GM18526 (cell line): ENCODE results near the gene ERMARD.

Experiments
- POLR2A ChIP-seq: IDR thresholded peaks from 3 replicates; pipeline ENCODE4 v1.6.1; 2011; ENCODE audit not compliant: insufficient read length; ENCODE audit errors: extremely low read depth

The ERMARD gene

DNA sequence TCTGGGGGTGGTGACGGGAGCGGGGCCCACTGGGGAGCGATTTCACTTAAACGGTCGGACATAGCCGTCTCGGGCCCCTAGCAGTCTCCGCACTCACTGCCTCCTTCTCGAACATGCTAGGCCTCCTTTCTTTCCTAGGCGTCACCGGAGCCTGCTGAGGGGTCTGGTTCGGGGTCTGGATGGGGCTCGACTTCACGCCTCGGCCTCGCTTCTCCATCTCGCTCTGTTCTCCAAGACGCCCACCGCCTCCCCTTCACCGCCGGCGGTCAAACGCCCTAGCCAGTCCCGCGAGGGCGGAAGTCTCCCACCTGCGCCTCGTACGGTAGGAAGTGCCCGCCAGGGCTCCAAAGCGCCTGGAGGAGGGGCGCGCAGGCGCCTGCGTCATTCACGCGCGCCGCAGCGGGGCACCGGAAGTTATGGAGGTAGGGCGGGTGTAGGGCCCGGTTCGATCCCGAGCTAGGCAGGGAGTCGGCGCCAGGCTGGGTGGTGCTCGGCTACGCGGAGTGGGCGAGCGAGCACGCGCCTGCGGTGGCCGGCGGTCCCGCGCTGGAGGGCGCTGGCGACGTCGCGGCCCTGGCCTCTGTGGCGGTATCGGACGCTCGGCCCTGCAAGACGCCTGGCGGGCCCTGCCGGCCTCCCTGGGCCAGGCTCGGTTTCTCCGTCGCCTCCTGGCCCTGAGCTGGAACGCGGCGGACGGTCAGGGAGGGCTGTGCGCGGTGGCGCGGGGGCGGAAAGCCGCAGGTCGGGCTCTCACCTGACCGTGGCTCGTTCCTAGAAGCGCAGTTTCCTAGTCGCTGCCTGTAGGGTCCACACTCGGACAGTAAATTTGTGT, at the start of gene ERMARD, which contains the start of gene DYNLT2:
Gene ERMARD, plus strand, starts transcription at position 381 of the 832 bp plus-strand sequence. Its CDS starts 36 bp downstream, at position 417.
Gene DYNLT2, minus strand, starts transcription at position 331 of the 832 bp plus-strand sequence. Its CDS starts 114 bp downstream, at position 217.
- peak; percentile 93 for TF ChIP-seq POLR2A

DNA sequence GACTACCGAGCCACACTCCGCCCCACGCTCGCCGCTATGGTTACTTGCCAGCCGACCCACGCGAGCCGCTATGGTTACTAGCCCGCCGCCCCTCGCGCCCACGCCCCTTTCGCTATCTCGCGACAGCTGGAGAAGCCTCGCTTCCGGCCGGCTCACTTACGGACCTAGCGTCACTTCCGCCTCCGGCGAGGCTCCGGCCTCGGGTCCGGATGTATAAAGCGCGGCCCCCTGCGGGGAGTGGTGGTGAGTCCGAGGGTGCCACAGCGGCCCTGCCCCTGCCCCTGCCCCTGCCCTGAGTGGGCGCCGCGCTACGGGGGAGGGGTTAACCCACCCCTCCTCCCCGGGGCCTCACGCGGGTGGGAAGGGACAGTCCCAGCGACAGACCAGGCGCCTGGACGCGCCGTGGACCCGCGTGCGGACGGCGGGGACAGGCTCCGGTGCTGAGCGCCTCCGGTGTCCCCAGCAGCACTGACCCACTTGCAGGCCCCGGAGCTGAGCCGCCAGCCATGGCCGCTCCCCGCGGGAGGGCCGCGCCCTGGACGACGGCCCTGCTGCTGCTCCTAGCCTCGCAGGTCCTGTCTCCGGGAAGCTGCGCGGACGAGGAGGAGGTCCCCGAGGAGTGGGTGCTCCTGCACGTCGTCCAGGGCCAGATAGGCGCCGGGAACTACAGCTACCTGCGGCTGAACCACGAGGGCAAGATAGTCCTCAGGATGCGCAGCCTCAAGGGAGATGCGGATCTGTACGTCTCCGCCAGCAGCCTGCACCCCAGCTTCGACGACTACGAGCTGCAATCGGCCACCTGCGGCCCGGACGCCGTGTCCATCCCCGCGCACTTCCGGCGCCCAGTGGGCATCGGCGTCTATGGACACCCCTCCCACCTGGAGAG, 49.2 kb upstream of the ERMARD start, which contains the start of the genes C6orf120 and WDR27:
Gene C6orf120, plus strand, starts transcription at position 173 of the 886 bp plus-strand sequence. Its CDS starts 334 bp downstream, at position 507.
Gene WDR27, minus strand, starts transcription at position 76 of the 886 bp plus-strand sequence. CDS start 13,024 bp downstream, outside the sequence.
- TF ChIP-seq POLR2A: peak; percentile 81

DNA sequence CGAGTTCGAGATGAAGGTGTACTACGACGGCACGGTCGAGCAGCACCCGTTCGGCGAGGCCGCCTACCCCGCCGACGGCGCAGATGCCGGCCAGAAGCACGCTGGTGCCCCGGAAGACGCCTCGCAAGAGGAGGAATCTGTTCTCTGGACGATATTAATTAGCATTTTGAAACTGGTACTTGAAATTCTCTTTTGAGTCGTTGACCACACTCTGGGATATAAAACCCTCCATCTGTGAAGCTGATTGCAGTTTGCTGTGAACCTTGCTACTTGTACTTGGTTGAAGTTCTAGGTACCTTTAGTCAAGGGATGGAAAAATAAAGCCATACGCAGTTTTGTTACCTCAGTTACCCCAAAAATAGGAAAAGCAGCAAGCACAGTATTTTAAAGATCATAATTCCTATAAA, 48.6 kb upstream of the ERMARD start:
- TF ChIP-seq POLR2A: no peak

GRCh38 chr6:169707772-169708171, 43.6 kb upstream of the ERMARD start:
- no peak for TF ChIP-seq POLR2A

DNA sequence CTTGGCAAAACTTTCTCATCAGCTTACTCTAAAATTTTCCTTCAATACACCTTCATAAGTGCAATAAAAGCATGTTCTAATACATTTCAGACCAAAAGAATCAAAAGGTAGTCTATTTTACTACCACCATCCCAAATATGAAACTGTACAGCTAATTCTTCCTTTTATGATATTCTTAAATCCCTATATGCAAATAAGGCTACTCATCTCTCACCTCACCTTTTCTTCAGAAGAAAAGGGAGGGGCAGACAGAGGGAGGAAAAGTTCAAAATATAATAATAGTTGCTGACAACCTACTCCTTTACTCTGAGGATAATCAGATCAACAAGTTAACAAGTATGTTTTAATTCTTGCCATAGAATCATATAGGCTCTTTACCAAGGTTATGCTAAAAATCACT, 42.1 kb upstream of the ERMARD start:
- no peak for TF ChIP-seq POLR2A

DNA sequence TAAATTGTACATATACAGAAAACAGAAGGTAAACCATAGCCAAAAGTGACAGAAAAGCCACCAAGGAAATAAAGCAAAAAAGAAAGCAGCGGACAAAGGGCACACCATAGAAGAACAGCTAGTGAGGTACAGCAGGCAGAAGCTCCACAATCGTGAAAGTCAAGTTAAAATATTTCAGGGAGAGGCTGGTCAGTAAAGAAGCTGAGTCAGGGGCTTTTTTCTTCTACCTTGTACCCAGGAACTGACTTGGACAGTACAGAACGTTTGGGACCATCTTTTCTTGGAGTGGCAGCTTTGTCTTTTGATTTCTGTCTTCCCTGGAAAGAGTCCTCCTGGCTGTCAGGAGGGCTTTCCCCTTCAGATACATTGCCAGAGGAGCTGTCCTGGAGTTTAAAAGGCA, 41.4 kb upstream of the ERMARD start:
- no peak for TF ChIP-seq POLR2A

GRCh38 chr6:169714178-169714577, 37.2 kb upstream of the ERMARD start:
- TF ChIP-seq POLR2A: no peak

DNA sequence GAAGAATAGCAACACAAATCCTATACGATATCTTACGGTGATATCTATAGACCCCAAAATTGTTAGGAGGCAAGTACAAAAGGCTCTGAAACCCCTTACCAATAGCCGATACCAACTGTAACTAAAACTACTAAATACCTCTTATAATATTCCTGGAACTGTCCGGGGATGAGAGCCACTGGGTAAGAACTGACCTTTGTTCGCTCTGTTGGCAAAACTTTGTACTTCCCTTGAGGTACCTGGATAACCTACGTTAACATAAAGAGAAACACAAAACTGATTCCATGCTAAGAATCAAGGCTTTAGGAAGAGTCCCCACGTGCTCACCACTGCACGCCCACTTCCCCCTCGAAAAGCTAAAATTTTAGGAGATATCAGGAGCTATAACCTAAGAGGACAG, 36.8 kb upstream of the ERMARD start:
- TF ChIP-seq POLR2A: no peak

GRCh38 chr6:169719117-169719516, 32.3 kb upstream of the ERMARD start:
- TF ChIP-seq POLR2A: no peak

- no peak for TF ChIP-seq POLR2A
Measured at GRCh38 chr6:169720207-169720855, 31.1 kb upstream of the ERMARD start.

GRCh38 chr6:169722362-169723199, 28.8 kb upstream of the ERMARD start:
- no peak for TF ChIP-seq POLR2A

DNA sequence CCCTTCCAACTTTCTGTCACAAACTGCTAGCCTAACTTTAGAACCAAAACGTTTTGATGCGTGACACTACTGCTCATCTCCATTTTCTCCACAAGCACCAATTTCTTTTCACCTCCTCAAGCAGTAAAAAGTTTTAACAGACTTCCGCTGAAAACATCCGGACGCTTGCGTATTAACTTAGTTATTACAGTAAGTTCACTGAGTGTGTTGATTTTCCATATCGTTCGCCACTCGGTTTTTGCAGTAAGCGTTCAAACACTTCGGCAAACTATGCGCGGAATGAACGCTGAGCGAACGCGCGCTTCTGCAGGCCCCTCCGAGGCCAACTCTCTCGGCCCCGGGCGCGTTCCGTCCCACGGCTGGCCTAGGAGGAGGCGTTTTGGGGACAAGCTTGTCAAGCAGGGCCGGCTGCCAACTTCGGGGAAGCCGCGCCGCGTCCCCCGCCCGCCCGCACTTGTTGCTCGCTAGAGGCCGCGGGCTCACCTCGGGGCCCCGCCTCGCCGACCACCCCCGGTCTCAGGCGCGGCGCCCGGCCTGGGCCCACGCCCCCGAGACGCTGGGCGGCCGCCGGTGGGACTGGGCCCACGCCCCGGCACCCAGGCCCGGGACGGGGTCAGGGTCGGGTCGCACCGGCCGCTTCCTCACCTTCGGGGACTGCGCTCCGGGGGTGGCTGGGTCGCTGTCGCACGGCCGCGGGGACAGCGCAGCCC, 28.1 kb upstream of the ERMARD start:
- TF ChIP-seq POLR2A: no peak

GRCh38 chr6:169723991-169724493, 27.4 kb upstream of the ERMARD start:
- TF ChIP-seq POLR2A: peak; percentile 16

DNA sequence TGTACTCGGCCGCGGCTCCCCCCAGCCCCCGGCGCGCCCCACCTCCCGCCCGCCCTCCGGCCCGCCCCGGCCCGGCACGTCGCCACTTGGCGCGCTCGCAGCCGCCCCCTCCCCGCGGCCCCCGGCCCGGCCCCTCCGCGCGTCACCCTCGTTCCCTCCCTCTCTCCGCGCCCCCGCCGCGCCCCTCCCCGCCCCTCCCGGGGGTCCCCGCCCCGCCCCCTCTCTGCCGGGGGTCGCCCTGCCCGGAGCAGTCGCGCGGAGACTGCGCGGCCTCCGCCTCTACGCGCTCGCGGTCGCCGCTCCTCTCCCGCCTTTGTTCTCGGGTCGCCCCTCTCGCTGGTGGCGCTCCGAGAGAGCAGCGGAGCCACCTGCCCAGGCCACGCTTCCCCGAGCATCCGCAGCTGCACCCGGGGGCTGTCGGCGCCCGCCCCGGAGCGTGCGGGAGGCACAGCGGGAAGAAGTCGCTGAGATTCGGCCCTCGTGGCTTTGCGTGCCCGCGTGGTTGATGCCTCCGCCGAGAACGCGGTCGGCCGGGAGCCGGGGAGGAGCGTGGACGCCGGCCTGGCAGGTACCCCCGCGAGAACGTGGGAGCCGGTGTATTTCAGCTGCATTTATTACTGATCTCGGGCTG, 26.8 kb upstream of the ERMARD start, which contains the start of gene PHF10:
Gene PHF10, minus strand, starts transcription at position 7 of the 631 bp plus-strand sequence. CDS start 569 bp downstream, outside the sequence.
- peak; percentile 45 for TF ChIP-seq POLR2A
